AG08396 (cell line): ENCODE measurements around the gene NPAS3.

Source experiments
- DNase-seq: peaks from one replicate; pipeline ENCODE4 v3.0.0; 2012; ENCODE audit warnings: low spot score, mixed read lengths

The NPAS3 gene

DNA sequence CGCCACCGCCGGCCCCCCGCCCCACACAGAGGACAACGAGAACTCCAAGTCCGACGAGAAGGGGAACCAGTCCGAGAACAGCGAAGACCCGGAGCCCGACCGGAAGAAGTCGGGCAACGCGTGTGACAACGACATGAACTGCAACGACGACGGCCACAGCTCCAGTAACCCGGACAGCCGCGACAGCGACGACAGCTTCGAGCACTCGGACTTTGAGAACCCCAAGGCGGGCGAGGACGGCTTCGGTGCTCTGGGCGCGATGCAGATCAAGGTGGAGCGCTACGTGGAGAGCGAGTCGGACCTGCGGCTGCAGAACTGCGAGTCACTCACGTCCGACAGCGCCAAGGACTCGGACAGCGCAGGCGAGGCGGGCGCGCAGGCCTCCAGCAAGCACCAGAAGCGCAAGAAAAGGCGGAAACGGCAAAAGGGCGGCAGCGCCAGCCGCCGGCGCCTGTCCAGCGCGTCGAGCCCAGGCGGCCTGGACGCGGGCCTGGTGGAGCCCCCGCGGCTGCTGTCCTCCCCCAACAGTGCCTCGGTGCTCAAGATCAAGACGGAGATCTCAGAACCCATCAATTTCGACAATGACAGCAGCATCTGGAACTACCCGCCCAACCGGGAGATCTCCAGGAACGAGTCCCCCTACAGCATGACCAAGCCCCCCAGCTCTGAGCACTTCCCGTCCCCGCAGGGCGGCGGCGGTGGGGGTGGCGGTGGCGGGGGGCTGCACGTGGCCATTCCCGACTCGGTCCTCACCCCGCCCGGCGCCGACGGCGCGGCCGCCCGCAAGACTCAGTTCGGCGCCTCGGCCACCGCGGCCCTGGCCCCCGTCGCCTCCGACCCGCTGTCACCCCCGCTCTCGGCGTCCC, 861.3 kb downstream of the NPAS3 start:
- no peak for DNase-seq

DNA sequence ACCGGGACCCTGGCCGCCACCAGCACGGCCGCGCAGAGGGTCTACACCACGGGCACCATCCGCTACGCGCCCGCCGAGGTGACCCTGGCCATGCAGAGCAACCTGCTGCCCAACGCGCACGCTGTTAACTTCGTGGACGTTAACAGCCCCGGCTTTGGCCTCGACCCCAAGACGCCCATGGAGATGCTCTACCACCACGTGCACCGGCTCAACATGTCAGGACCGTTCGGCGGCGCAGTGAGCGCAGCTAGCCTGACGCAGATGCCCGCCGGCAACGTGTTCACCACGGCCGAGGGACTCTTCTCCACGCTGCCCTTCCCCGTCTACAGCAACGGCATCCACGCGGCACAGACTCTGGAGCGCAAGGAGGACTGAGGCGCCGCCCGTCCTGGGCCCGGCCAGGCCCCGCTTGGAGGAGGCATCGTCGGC, 862.1 kb downstream of the NPAS3 start:
- no peak for DNase-seq

DNA sequence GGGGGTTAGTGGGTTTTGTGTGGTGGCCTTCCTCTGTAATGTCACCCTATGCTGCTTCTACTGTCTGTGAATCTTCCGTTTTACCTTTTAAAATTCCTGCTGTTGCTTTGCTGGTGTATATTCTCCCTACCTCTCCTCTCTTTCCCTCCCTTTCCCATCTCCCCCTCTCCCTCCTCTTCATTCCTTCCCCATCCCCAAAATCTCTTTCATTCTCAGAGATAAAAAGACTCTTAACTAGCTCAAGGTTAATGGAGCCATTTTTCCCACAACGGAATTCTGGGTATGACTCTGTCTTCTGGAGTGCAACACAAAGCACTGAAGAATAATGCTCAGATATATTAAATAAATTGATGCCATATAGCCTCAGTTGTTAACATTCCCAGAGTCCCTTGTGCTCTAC, 864.1 kb downstream of the NPAS3 start:
- no peak for DNase-seq

DNA sequence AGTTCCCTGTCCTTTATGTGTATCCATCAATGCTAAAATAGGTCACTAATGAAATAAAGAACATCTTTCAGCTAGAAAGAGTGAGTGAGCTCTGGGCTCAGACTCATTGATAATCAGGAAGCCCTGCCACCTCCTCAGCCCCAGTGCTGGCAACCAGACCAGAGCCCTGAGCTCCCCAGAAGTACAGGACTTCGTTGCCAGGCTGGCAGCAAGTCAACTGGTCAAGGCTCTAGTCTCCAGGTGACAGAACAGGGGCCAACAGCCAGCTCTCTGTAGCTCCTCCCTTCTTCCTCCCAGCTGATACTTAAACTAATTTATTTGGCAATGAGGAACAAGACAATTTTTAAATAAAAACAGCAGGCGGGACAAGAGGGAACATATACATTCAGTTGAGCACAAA, 866.9 kb downstream of the NPAS3 start:
- no peak for DNase-seq

DNA sequence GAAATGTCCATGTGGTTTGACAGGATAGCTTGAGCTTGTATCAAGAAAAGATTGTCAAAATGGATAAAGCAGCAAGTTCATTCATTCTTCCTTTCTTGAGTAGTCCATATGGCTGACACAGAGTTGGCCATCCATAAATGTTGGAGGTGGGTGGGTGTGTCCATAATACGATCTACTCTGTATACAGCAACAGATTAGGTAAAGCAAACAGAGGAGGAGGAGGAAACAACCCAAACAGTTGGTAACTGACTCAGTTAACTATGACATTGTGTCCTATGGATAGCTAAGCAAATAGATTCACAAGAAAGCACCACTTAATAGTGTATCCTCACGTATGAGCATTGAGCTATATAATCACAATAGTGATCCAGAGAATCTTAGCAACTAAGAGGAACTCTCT, 868.2 kb downstream of the NPAS3 start:
- DNase-seq: no peak

DNA sequence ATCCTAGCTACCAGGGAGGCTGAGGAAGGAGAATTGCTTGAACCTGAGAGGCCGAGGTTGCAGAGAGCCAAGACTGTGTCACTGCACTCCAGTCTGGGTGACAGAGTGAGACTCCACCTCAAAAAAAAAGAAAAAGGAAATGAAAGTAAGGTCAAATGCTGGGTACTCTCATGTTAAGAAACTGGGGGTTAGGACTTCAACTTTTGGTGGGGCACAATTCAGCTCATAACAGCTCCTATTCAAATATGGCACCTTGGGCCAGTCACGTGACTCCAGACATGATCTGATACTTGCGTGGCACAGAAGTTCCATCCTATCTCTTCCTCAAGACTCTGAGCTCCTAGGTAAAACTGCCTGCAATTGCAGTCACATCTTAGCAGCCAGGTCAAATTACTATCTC, 869.5 kb downstream of the NPAS3 start:
- no peak for DNase-seq

DNA sequence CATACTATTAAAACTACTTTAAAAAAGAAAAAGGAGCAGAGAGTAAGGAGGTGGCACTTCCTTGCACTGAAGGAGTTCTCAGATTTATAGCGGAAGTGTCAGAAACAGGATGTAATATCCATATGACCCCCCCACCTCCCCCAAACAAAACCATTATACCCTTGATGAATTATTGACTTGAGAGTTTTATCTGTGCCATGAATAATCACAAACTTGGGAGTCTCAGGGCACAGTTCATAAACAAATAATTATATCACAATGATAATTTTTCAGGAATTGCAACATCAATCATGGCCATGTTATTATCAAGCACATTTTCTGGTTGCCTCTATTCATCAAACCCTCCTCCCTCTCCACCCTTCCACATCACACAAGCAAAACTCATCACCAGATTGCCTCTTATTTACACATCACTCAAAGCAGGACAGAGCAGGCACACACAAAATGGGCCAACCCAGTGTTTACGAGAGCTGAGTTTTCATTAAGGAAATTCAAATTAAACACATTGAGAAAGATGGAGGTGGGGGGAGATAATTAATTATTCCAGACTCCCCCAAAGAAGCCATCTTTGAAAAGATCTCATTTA, 870.8 kb downstream of the NPAS3 start:
- no peak for DNase-seq

DNA sequence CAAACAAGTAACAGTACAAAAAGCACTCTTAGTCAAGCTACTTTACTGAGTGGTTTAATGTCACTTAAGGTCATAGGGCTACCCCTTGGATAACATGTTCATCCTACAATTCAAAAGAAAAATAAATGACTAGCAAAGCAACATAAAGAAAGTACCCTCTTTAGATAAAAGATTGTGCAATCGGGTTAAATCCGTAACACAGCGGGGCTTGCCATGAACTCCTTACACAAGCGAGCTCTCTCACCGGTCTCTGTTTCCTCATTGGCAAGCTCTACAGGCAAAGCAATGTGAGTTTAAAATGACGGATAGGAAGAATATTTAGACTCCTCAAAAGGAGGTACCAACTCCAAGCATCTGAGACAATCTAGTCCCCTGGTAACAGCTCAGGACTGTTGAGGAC, 871.6 kb downstream of the NPAS3 start:
- DNase-seq: no peak

DNA sequence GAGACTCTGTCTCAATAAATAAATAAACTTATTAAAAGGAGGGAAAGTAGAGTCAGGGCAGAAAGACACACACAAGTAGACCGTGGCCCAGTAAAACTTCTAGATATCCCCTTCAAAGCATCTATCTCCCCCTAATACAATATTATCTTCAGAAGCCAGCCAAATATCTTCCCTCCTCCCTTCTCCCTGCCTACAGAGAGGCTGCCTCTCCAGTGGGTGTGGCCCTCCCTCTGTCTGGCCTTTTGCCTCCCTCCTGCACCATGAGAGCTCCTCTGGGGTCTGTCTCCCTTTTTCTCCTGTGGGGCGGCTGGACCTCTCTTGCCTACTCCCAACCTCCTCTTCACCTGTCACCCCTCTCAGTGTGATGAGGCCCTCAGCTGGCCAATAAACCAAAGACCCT, 873.0 kb downstream of the NPAS3 start:
- DNase-seq: no peak

DNA sequence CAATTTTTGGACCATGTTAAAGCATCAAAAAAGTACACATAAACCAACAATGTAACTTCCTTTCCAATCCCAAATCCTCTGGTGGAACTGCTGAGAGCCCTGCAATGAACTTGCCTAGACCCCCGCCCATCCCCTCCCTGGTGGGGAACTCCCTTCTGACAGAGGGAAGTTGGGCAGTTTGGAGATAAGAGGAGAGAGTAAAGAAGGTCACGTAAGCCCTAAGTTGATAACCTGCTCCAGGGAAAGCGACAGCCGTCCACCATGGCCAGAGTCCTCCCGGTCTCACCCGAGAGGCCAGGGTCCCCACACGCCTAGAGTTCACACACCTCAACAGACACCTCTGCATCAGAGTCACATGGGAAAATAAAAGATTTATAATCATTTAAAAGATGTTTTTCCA, 873.5 kb downstream of the NPAS3 start:
- no peak for DNase-seq

DNA sequence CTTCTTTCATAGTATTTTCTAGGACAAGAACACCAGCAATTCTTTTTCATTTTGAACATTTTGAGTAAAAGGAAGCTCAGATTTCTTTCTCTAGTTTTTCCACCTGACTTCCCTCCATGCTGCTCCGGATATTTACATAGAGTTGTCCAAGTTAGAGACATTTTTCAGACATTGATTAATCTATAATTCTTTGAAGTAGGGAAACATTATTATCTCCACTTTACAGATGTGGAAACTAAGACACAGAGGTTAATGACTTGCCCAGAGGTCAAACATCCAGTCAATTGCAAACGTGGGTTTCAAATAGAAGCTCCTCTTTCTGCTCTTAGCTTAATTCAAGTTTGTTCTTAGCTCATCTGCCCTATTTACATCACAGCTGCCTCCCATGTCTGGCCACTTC, 873.9 kb downstream of the NPAS3 start:
- no peak for DNase-seq

DNA sequence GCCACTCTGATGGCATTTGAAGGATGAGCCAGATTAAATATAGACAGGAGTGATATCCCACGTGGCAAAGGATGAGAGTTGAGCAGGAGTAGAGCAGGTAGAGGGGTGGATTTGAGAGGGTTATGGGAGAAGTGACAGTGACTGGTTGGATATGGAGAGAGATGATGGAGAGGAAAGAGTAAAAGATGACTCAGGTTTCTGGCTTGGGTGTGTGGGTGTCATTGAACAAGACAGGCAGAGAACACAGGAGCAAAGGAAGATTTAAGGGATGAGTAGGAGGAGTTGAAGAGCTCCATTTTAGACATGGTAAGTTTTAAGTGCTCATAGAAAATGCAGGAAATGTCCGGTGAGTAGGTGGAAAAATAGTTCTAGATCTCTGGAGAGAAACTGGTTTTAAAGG, 875.3 kb downstream of the NPAS3 start:
- DNase-seq: no peak

DNA sequence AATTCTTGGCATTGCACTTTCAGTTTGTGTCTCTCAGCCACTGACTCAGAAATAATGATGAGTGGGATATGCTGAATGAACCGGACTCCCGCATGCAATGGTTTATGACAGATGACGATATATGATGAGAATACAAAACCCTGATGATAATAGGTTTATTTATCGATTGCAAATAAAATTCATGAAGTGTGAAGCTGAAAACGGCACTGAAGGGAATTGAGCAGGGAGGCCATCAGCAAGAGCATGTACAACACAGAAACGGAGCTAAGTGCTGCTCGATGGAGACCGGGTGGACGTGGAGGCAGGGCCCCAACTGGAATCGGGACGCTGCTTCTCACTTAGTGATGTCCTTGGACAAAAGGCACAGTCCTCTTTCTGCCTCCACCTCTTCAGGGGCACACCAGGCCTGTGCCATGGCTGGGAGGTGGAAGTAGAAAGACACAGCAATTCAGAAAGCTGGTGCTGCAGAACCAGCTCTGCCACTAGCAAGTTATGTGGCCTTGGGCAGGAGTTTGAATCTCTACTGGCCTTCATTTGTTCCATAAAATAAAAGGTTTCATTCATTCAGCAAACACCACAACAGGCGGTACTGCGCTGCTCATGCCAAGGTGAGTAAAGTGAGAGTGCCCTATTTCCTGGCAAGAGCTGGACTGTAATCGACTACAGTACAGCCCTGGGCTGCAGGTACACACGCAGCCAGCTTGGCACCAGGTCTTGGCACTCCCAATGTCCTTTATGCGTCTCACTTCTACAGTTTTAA, 895.2 kb downstream of the NPAS3 start:
- DNase-seq: no peak

DNA sequence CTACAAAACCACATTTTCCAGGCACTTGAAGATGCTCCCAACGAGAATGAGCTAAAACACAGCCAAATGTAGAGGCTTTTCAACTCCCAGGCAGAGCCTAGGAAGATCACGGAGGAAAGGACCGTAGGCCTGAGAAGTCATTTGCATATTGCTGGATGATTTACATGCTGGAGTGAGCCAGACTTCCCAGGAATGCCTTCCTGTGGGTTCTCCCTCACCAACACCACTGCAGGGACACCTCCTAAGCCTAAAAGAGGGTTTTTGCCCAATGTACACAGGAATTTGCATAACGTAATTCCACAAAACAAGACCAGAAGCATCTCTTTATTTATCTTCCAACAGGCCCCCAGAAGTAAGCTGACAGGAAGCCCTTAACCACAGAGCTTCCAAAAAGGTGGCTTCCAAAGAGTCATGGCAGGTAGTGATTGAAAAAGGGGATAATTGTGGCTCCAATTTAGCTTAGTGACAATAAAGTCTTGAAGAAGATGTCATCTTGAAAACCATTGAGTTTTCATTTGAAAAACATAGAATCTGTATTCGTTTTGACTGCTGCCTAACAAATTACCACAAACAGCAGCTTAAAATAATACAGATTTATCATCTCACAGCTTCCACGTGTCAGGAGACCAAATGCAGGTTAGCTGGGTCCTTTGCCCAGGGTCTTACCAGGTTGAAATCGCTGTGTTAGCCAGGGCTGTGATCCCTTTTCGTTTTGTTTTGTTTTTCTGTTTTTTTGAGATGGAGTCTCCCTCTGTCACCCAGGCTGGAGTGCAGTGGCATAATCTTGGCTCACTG, 896.0 kb downstream of the NPAS3 start:
- no peak for DNase-seq

DNA sequence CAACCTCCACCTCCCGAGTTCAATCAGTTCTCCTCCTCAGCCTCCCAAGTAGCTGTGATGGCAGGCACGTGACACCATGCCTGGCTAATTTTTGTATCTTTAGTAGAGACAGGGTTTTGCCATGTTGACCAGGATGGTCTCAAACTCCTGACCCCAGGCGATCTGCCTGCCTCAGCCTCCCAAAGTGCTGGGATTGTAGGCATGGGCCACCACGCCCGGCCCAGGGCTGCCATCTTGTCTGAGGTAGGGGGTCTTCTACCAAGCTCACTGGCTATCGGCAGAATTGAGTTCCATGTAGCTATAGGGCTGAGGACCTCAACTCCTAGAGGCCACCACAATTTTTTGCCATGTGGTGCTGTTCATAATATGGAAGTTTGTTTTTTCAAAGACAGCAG, 896.6 kb downstream of the NPAS3 start:
- DNase-seq: no peak

DNA sequence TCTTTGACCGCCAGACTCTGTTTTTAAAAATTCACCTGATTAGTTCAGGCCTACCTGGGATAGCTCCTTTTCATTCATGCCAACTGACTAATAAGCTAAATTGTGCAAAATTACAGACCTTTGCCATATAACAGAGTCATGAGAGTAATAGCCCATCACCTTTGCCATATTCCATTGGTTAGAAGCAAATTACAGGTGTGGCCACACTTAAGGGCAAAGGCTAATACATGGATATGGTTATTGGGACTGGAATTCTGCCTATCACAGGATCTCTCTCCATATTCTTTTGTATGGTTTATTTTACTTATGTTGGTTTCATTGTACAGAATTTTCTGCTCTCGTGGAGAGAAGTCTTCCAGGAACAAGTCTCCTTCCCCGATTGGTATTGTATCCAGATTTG, 897.0 kb downstream of the NPAS3 start:
- DNase-seq: no peak

DNA sequence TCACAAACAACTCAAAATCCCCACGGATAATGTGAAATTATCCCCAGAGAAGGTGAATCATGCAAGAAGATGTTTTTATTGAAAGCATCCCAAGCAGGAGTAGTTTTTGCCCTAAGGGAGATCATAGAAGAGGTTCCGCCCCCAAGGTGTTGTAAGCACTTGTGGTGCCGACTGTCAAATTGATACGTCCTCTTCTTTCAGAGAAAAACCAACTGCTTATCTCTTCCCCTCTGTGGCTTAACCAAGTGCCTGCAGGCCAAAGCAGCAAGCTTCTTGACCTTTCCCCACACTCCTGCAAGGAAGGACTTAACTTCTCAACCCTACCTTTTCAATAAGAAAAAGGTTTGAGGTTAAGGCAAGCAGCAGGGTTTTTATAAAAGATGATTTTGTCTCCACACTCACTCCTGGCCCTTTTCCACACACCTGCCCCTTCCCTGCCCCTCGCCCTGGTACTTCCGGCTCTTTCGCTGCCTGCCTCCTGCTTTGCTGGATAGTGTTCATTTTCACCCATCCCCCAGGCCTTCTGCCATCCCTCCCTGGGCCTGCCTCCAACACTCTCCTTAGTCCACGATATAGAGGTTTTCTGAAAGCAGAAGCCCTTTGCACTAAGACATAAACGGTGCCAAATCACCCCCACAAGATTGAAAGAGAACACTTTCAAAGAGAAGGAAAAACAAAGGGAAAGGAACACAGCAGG, 897.7 kb downstream of the NPAS3 start:
- no peak for DNase-seq

DNA sequence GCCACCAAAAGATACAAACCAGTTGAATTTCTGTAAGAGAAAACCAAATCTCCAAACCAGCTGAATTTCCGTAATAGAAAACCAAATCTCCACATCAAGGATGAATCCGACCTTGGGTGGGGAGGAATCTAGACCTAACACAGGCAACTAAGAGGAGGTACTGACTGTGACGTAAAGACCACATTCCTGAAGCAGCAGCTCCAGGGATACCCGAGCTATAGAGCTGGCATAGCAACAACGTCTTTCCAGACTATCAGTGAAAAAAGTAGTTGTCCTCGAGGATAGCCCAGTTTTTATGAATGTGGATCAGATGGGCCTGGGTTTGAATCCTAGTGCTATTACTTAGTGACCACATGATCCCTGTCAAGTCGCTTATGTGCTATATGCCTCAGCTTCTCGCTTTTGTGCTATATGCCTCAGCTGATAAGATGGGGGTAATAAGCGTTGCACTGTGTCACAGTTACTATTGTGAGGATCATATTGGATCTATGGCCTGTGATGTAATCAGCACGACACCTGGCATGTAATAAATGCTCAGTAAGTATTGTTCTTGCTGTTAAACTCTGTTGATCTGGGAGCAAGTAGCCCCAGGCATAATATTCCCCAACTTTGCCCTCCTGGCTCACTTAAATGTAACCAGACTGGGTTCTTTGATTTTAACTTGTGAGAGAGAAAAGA, 898.4 kb downstream of the NPAS3 start:
- no peak for DNase-seq

DNA sequence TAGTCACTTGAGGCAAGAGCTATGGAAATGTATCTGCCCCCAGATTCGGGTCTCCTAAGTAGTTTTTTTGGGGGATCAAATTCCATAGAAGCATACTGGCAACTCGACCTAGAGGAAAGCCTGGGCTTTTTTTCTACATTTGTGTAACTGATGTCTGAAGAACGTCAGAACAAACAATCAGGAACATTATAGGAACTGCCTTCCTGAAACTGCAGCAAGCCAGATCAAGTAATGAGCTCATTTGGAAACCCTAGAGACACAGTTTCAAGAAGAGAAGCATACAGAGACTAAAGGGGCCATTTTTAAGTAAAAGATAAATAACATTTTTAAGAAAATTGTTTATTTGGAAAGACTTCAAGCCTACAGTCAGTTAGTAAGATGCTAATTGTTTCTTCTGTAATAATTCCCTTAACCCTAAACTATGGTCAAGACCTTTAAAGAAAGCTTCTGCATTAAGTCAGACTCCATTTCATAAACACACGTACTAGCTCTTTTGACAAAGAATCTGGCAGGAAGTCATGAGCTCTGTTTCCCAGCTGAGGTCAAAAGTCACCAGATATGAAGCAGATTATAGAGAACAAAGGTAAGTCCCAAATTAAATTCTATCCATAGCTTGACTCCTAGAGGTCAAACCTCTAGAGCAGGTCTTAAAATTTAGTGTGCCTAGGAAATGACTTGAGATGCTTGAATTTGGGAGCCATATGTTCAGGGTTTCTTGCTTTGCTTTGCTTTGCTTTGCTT, 899.4 kb downstream of the NPAS3 start:
- DNase-seq: no peak
